GM18870 (cell line): ENCODE data around the gene PAGE2.
"Not testable (repeated sequence)": the region's sequence is repeated elsewhere in the genome, so short reads cannot be mapped to it uniquely, and the experiment has no call there.

Experiments used
- ATAC-seq: cut with Tn5 transposase; IDR thresholded peaks from one replicate; pipeline ENCODE4 v1.9.1; 2021; ENCODE audit warnings: moderate library complexity; ENCODE audit not compliant: unreplicated experiment

The PAGE2 gene

DNA sequence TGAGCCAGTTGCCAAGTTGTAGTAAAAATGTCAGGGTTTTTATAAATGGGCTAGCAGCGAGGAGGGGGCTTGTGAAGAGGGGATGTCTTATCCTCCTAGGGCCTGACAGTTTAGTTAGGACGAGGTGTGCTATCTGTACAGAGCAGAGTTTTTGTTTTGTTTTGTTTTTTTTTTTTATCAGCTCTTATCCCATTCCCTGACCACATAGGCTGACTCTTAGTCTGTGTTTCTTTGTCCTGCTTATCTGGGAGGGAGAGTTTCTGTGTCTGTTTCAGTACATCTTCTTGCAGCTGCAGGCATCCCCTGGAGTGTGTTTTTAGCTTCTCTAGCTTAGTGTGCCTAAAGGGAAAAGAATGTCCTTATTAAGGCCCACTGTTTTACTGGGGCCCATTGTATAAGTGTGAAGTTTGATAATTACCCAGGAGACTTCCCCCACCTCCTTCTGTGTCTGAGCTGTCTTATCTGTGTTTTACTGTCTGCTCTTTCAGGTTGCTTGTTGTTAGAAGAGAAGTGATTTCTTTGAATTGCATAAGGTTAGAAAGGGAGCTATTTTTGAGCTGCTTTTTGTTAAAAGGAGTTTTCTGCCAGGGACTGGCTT is 32.0 kb downstream of the PAGE2 start:
- no peak for ATAC-seq

GRCh38 chrX:55123900-55124299 is 35.1 kb downstream of the PAGE2 start:
- ATAC-seq, result no peak

GRCh38 chrX:55127692-55128091 is 38.9 kb downstream of the PAGE2 start:
- no peak for ATAC-seq

GRCh38 chrX:55129361-55129760 is 40.5 kb downstream of the PAGE2 start:
- ATAC-seq, result no peak

DNA sequence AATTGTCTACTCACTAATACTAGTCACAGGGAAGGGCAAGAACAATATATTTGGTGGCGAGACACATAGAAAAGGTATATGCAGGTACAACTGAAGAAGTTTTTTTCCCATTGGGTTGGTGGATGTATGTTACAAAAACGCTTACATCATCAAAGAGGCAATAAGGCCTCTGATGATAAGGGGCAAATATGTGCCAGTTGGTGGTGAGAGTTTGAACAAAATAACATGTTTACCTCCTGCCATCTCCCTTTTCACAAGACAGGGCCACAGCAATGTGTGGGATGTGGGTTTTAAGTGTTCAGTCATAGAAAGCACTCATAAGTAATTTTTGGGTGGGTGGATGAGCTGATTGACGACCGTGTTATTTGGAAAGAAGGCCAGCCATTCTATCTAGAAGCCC is 41.7 kb downstream of the PAGE2 start:
- ATAC-seq, result no peak

GRCh38 chrX:55132416-55132815 is 43.6 kb downstream of the PAGE2 start:
- ATAC-seq, result no peak

DNA sequence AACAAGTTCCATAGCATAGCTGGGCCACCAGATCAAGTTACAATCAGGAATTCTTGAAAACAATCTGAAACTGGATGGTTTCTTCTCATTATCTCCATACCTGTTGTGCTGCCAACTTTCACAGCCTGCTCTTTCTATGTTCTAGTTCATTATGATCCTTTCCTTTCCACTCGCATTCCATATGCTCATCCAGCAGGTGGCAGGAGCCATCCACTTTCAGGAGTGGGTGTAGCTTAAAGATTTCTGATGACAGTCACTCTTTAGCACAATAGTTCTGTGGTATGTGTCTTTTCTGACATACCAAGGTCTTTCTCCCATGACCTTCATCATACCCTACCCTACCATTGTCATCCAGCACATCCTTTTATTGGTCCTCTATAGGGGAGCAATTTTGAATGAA is 46.4 kb downstream of the PAGE2 start:
- no peak for ATAC-seq

DNA sequence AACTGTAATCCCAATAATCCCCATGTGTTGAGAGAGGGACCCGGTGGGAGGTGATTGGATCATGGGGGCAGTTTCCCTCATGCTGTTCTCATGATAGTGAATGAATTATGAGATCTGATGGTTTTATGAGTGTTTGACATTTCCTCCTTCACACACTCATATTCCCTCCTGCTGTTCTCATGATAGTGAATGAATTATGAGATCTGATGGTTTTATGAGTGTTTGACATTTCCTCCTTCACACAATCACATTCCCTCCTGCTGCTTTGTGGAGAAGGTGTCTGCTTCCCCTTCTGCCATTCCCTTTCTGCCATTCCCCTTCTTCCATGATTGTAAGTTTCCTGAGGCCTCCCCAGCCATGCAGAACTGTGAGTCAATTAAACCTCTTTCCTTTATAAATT is 52.0 kb downstream of the PAGE2 start:
- ATAC-seq, result not testable (repeated sequence)
